GM12875 (cell line): Measurements from ENCODE around the gene CRB3.
A peak's percentile ranks its signal among the peaks of the same experiment; 100 is the strongest.

ENCODE experiments used
- H3K4me3 ChIP-seq: one replicate; pipeline ENCODE4 v1.5.1; 2011; ENCODE audit warnings: low read depth, low read length, control low read depth
- CTCF ChIP-seq: IDR thresholded peaks from 2 replicates; pipeline ENCODE4 v1.5.1; 2011; ENCODE audit warnings: low read depth, mild to moderate bottlenecking, control low read depth, inconsistent platforms, low read length, moderate library complexity, borderline replicate concordance; ENCODE audit not compliant: insufficient read depth

CRB3 gene

GRCh38 chr19:6484831-6485230, 20.8 kb downstream of the CRB3 start:
- H3K4me3 ChIP-seq: no peak overlapping the region

GRCh38 chr19:6489278-6490061, 25.4 kb downstream of the CRB3 start:
- H3K4me3 ChIP-seq: peak overlapping the region; percentile 64
- TF ChIP-seq CTCF: no peak

More at GRCh38 chr19:6484831-6485230, 20.8 kb downstream of the CRB3 start:
- no peak for TF ChIP-seq CTCF

DNA sequence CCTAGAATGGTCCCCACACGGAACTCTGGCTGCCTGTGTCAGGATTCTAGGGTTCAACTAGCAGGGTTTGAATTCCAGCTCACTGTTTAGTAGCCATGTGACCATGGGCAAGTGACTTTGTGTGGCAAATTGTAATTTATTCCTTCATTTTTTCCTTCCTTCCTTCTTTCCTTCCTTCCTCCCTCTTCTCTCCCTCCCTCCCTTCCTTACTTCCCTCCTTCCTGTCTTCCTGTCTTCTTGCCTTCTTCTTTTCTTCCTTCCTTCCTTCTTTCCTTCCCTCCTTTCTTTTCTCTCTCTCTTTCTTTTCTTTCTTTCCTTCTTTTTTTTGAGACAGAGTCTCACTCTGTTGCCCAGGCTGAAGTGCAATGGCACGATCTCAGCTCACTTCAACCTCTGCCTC, 26.1 kb downstream of the CRB3 start:
- TF ChIP-seq CTCF: no peak
- peak overlapping the region; percentile 64 for H3K4me3 ChIP-seq

DNA sequence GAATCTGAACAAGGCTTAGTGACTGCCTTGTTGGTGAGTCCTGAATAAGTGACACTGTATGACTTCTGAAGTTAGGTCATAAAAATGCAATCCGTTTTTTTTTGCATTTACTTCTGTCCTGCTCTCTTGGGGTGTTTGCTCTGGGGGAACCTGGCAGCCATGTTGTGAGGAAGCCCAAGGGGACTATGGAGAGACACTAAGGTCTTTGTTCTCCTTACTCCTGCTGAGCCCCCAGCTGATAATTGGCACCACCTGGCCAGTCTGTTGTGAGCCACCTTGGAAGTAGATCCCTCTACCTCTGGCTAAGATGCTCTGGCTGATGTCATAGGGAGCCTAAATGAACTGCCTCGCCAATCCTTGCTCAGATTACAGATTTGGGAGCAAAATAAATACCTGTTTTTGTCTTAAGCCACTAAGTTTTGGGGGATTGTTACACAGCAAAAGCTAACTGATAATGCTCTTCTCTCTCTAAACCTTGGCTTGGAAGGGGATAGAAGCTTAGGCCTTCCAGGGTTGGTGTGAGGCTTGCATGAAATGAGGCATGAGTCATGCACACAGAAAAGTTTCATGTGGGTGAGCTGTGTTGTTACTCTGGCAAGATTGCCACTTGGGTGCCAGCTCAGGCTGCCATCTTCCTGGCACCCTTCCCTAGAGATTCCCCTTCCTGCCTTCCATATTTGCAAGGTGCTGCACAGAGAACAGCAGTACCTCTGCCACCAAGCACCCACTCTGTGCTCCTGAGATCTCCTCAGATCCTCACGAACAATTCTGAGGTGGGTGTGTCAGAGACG, 27.9 kb downstream of the CRB3 start:
- no peak overlapping the region for H3K4me3 ChIP-seq
- TF ChIP-seq CTCF: no peak

- TF ChIP-seq CTCF: no peak
- no peak overlapping the region for H3K4me3 ChIP-seq
These were observed 30.5 kb downstream of the CRB3 start for GRCh38 chr19:6494438-6495036.

- TF ChIP-seq CTCF: no peak
- H3K4me3 ChIP-seq: no peak overlapping the region
These were observed 31.9 kb downstream of the CRB3 start for GRCh38 chr19:6495947-6496346.
